Endothelial cell of umbilical vein (primary cell): ENCODE results near the gene SRRM2. TPM values are rescaled to one million over a fixed set of nuclear protein-coding genes. Genes with fewer than 3 reads are reported as not detected.

Experiments
- BruUV-seq: library from RNA; stranded (reverse); fragments of 400-500 nt; replicated peaks from 2 replicates; lab custom pipeline; 2021; lab: Mats Ljungman, UMichigan
- CTCF ChIA-PET: fragments of 300-600, 350-600 bp; sonication (Branson Sonifier 250); formaldehyde crosslinking; loops from one replicate; lab custom pipeline; 2021; ENCODE audit warnings: antibody characterized with exemption, inconsistent platforms; lab: Charles Lee
- POLR2A ChIA-PET: fragments of 300-600, 350-600 bp; sonication (Branson Sonifier 250); formaldehyde crosslinking; loops from one replicate; lab custom pipeline; 2021; ENCODE audit warnings: antibody characterized with exemption, inconsistent platforms; lab: Charles Lee
- DNase-seq: peaks from one replicate; pipeline ENCODE4 v3.0.0-alpha.2; 2011; ENCODE audit warnings: low read depth, low spot score
- FAIRE-seq: peaks from 2 replicates; lab custom pipeline; 2011; peaks lifted over from hg19 to GRCh38; lab: Jason Lieb, UNC
- H2AFZ ChIP-seq: 2 replicates; pipeline ENCODE4 v1.6.0; 2012; ENCODE audit warnings: low read depth, low read length, control low read depth, inconsistent platforms
- H3K27ac ChIP-seq: 2 replicates; pipeline ENCODE4 v1.5.1; 2011; ENCODE audit warnings: low read depth, mild to moderate bottlenecking, control low read depth, low read length, moderate library complexity; ENCODE audit not compliant: insufficient read depth
- H3K27me3 ChIP-seq, 2 experiments: 2 replicates each; pipeline versions ENCODE4 v1.6.0 to v1.6.1; 2011; ENCODE audit warnings: low read length in 2 of 2, mixed read lengths in 1 of 2; ENCODE audit not compliant: control insufficient read depth in 2 of 2, insufficient read depth in 2 of 2
- H3K36me3 ChIP-seq, 2 experiments: 2 replicates in 1 of 2; 3 replicates in 1 of 2; pipeline ENCODE4 v1.5.1; 2011; ENCODE audit warnings: low read length in 2 of 2, mild to moderate bottlenecking in 1 of 2, moderate library complexity in 1 of 2; ENCODE audit not compliant: control insufficient read depth in 2 of 2, insufficient read depth in 2 of 2; ENCODE audit errors: extremely low read depth in 1 of 2
- H3K4me1 ChIP-seq: 3 replicates; pipeline ENCODE4 v1.5.1; 2011; ENCODE audit warnings: mild to moderate bottlenecking, low read length; ENCODE audit not compliant: control insufficient read depth, insufficient read depth; ENCODE audit errors: extremely low read depth
- H3K4me2 ChIP-seq: 2 replicates; pipeline ENCODE4 v1.6.1; 2011; ENCODE audit warnings: low read length, control low read depth, mixed read lengths; ENCODE audit not compliant: insufficient read depth
- H3K4me3 ChIP-seq, 3 experiments: fragments of 200-600 bp in 1 of 3; sonication (generic), shearing (Covaris generic) in 1 of 3; replicated peaks in 1 of 3; 2 replicates each; pipeline ENCODE4 v1.5.1; 2011 to 2016; ENCODE audit warnings: control low read depth in 3 of 3, low read length in 3 of 3, mild to moderate bottlenecking in 2 of 3, inconsistent platforms in 1 of 3, low read depth in 1 of 3, moderate library complexity in 1 of 3; ENCODE audit not compliant: insufficient read depth in 1 of 3
- H3K79me2 ChIP-seq: 2 replicates; pipeline ENCODE4 v1.6.0; 2012; ENCODE audit warnings: low read length, inconsistent platforms; ENCODE audit not compliant: control insufficient read depth, insufficient read depth
- H3K9ac ChIP-seq: replicated peaks from 2 replicates; pipeline ENCODE3; 2011; ENCODE audit warnings: low read length, control low read depth; ENCODE audit not compliant: insufficient read depth; ENCODE audit errors: extremely low read depth
- H3K9me1 ChIP-seq: replicated peaks from 3 replicates; pipeline ENCODE4 v1.6.0; 2011; ENCODE audit warnings: mild to moderate bottlenecking, low read length; ENCODE audit not compliant: control insufficient read depth, insufficient read depth; ENCODE audit errors: extremely low read depth
- H3K9me3 ChIP-seq: replicated peaks from 2 replicates; pipeline ENCODE4 v1.5.1; 2012; ENCODE audit warnings: low read length, inconsistent platforms; ENCODE audit not compliant: control insufficient read depth, insufficient read depth
- H4K20me1 ChIP-seq: replicated peaks from 2 replicates; pipeline ENCODE3; 2011; ENCODE audit warnings: mild to moderate bottlenecking, low read length; ENCODE audit not compliant: control insufficient read depth, insufficient read depth; ENCODE audit errors: extremely low read depth
- CTCF ChIP-seq, 2 donors: IDR thresholded peaks; 1 replicate in 1 of 2; 2 replicates in 1 of 2; pipeline ENCODE4 v1.5.1; 2011; ENCODE audit warnings: low read length in 2 of 2, mild to moderate bottlenecking in 2 of 2, moderate library complexity in 2 of 2, control low read depth in 1 of 2, inconsistent platforms in 1 of 2, low read depth in 1 of 2; ENCODE audit not compliant: insufficient read depth in 1 of 2; ENCODE audit errors: extremely low read depth in 1 of 2
- EZH2 ChIP-seq: IDR thresholded peaks from 2 replicates; pipeline ENCODE4 v1.6.1; 2012; ENCODE audit warnings: borderline replicate concordance, low read depth, mild to moderate bottlenecking, moderate library complexity, low read length, inconsistent platforms; ENCODE audit not compliant: severe bottlenecking
- FOS ChIP-seq: IDR thresholded peaks from 2 replicates; pipeline ENCODE4 v1.6.1; 2011; ENCODE audit warnings: mild to moderate bottlenecking, low read length, moderate library complexity, borderline replicate concordance; ENCODE audit not compliant: insufficient read depth
- GATA2 ChIP-seq: IDR thresholded peaks from 2 replicates; pipeline ENCODE4 v1.7.0; 2011; ENCODE audit warnings: low read depth, mild to moderate bottlenecking, moderate library complexity, mixed read lengths, low read length; ENCODE audit not compliant: insufficient read length, insufficient read depth
- JUN ChIP-seq: IDR thresholded peaks from 2 replicates; pipeline ENCODE4 v1.6.1; 2011; ENCODE audit warnings: borderline replicate concordance, low read depth; ENCODE audit not compliant: insufficient read length, insufficient read depth
- MYC ChIP-seq: IDR thresholded peaks from one replicate; pipeline ENCODE4 v1.6.1; 2011; ENCODE audit warnings: mild to moderate bottlenecking, low read depth, low read length
- POLR2A ChIP-seq: IDR thresholded peaks from 2 replicates; pipeline ENCODE4 v1.6.1; 2012; ENCODE audit warnings: low read depth, mild to moderate bottlenecking, control low read depth, low read length
- POLR2AphosphoS5 ChIP-seq: IDR thresholded peaks from 2 replicates; pipeline ENCODE4 v1.6.1; 2012; ENCODE audit warnings: low read depth, mild to moderate bottlenecking, control low read depth, low read length, moderate library complexity; ENCODE audit not compliant: insufficient read depth
- dilution Hi-C: fragments of 300-500 bp; cut with MboI; formaldehyde crosslinking; loops from one replicate; pipeline ENCODE4 v1.15.0; 2019; ENCODE audit warnings: low sequenced_read_pairs; ENCODE audit not compliant: extremely low pct_ligation_motif_present
- intact Hi-C: fragments of 100-400 bp; cut with micrococcal nuclease; formaldehyde crosslinking; loops from one replicate; pipeline ENCODE4 v1.10.0; 2022
- polyA plus RNA-seq, 4 experiments: library from polyadenylated mRNA; depleted of rRNA in 3 of 4; stranded (reverse) in 3 of 4; unstranded in 1 of 4; fragments of >200 nt; gene quantifications; 2 replicates each; pipeline versions ENCODE4 v1.2.1 to v1.2.3, GENCODE V29; 2011 to 2012; ENCODE audit warnings: missing spikeins in 1 of 4
- total RNA-seq: library from RNA; stranded (reverse); gene quantifications from 2 replicates; pipeline ENCODE4 v1.2.3, GENCODE V29; 2021
- TF ChIP-seq, protein P1 (sequence below): IDR thresholded peaks from 2 replicates; pipeline ENCODE4 v1.6.1; 2011; ENCODE audit not compliant: insufficient read depth, insufficient read length

Gene SRRM2
- total and polyA plus RNA-seq, 2 donors (not counting 3 experiments of a cell fraction or from before 2014, with no cell fraction given) = 270 to 483 TPM

DNA sequence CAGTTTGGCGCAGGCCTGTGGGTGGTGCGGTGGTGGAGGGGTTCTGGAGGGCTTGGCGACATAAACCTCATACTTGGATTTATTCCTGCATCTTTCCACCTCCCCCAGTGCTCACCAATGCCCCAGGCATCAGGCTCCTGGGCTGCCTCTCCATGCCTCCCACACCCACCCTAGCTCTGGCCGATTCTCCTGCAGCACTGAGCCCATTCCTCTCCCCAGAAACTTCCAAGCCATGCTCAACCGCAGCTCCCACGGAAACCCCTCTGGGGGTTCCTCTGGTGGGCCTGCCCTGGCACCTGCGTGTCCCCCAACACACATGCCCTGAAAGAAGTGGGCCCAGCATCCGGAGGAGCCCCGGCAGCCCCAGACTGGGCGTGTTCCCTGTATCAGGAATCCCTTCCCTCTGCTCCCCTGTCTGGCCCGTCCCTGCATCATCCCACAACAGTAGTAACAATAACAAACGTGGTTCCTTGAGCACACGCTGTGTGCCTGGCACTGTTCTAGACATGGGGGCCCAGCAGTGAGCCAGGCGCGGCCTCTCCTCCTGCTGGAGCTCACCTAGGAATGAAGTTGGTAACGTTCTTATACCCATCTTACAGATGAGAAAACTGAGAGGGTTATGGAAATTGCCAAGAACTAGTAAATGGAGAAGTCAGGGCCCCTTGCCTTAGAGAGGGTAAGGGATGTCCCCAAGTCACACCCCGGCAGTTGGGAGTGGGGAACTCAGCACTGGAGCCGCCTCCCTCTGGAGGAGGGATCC, 66.9 kb downstream of the SRRM2 start:
- FAIRE-seq = no peak
- dilution Hi-C loops = no loop called here
- no peaks in the 10 kb centered on the region for H3K36me3 ChIP-seq

GRCh38 chr16:2819939-2820835, 67.7 kb downstream of the SRRM2 start:
- Histone ChIP-seq H3K4me2 (no peak overlapping the region), H3K4me1 (no peaks in the 10 kb centered on the region), H3K27ac (no peak overlapping the region), H3K9me1 (no peaks in the 10 kb centered on the region), H3K4me3 (no peak overlapping the region), H3K36me3 (no peaks in the 10 kb centered on the region), H3K9me3 (no peaks in the 10 kb centered on the region), H3K79me2 (no peaks in the 10 kb centered on the region), H2AFZ (no peak overlapping the region), H3K27me3 (no peaks in the 10 kb centered on the region), H4K20me1 (no peaks in the 10 kb centered on the region), H3K9ac (no peak overlapping the region)
- POLR2A ChIA-PET = no interaction called here
- DNase-seq (no peak), FAIRE-seq (no peak)
- intact Hi-C loops = no loop called here
- CTCF ChIA-PET = no interaction called here
- BruUV-seq = no TSS peak
- dilution Hi-C loops = no loop called here
- TF ChIP-seq GATA2 (no peak), FOS (no peak), EZH2 (no peak), MYC (no peak), CTCF (IDR thresholded peaks at IDR 0.05; ENCODE audit: extremely low read depth in 1 of 2, insufficient read depth in 1 of 2, low read depth in 1 of 2, low read length in 2 of 2) (no peak), JUN (no peak), POLR2AphosphoS5 (no peak), POLR2A (no peak)
- TF ChIP-seq, protein P1, sequence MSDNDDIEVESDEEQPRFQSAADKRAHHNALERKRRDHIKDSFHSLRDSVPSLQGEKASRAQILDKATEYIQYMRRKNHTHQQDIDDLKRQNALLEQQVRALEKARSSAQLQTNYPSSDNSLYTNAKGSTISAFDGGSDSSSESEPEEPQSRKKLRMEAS = no peak

More for the DNA sequence above, 66.9 kb downstream of the SRRM2 start:
- Histone ChIP-seq H3K9me3 (no peaks in the 10 kb centered on the region), H3K79me2 (no peaks in the 10 kb centered on the region), H3K9me1 (no peaks in the 10 kb centered on the region), H3K9ac (no peak overlapping the region), H3K4me3 (no peak overlapping the region), H4K20me1 (no peaks in the 10 kb centered on the region), H2AFZ (no peak overlapping the region), H3K27ac (no peak overlapping the region), H3K27me3 (no peaks in the 10 kb centered on the region), H3K4me1 (no peaks in the 10 kb centered on the region), H3K4me2 (no peak overlapping the region)
- intact Hi-C loops = no loop called here
- TF ChIP-seq POLR2A (no peak), JUN (no peak), FOS (no peak), MYC (no peak), GATA2 (no peak)
- TF ChIP-seq, protein P1 = no peak
- DNase-seq = no peak
- CTCF ChIA-PET = no interaction called here
- no TSS peak for BruUV-seq
- POLR2A ChIA-PET = interaction anchor here (0.5 kb wide), 1 partner anchor 23 kb away, joined by 3 read pairs; no protein-coding TSS in a partner anchor
